GM23248 (cell line): ENCODE measurements around the gene EVPL.

Experiments
- EZH2 ChIP-seq: fragments of 200-600 bp; sonication (generic); IDR thresholded peaks from 2 replicates; pipeline ENCODE4 v1.6.1; 2018; ENCODE audit warnings: antibody characterized with exemption, mild to moderate bottlenecking; ENCODE audit not compliant: insufficient read depth, poor library complexity, severe bottlenecking
- EZH2phosphoT487 ChIP-seq: fragments of 200-600 bp; sonication (generic); IDR thresholded peaks from 2 replicates; pipeline ENCODE4 v1.6.1; 2018; ENCODE audit warnings: antibody characterized with exemption, moderate library complexity, mild to moderate bottlenecking, low read depth; ENCODE audit not compliant: insufficient read depth

DNA sequence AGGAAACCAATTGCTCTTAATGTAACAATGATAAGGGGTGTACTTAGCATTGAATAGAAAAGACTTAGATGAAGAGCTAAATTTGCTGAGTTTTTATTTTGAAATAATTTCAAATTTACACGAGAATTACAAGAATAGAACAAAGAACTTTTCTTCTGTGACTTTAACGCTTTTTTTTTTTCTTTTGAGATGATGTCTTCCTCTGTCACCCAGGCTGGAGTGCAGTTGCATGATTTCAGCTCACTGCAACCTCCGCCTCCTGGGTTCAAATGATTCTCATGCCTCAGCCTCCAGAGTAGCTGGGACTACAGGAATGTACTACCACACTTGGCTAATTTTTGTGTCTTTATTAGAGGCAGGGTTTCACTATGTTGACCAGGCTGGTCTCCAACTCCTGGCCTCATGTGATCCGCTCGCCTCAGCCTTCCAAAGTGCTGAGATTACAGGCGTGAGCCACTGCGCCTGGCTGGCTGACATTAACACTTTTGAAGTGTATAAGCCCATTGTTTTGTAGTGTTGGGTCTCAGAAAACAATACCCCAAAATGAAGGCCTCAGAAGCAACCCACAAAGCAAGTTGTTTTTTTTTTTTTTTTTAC, 46.0 kb downstream of the EVPL start:
- no peak for TF ChIP-seq EZH2phosphoT487
- TF ChIP-seq EZH2: no peak
